Neuronal stem cell (in vitro differentiated cells): ENCODE data around the gene MYADM. TPM values are rescaled to one million over a fixed set of nuclear protein-coding genes. Genes with fewer than 3 reads are reported as not detected.

Experiments
- DNase-seq: peaks from one replicate; pipeline ENCODE4 v3.0.0-alpha.2; 2013; ENCODE audit warnings: low spot score
- H2AFZ ChIP-seq: one replicate; pipeline ENCODE4 v1.6.1; 2013; ENCODE audit warnings: mild to moderate bottlenecking, low read length, inconsistent platforms
- H2AK5ac ChIP-seq: 2 replicates; pipeline ENCODE4 v1.6.1; 2013; ENCODE audit warnings: low read depth, mild to moderate bottlenecking, inconsistent platforms, low read length, moderate library complexity, mixed read lengths
- H2BK120ac ChIP-seq: 2 replicates; pipeline ENCODE4 v1.6.1; 2013; ENCODE audit warnings: low read depth, mild to moderate bottlenecking, inconsistent platforms, low read length, moderate library complexity, mixed read lengths
- H2BK12ac ChIP-seq: one replicate; pipeline ENCODE4 v1.6.1; 2013; ENCODE audit warnings: low read length, inconsistent platforms
- H2BK15ac ChIP-seq: 2 replicates; pipeline ENCODE4 v1.6.1; 2013; ENCODE audit warnings: mild to moderate bottlenecking, low read length, inconsistent platforms, mixed read lengths
- H2BK5ac ChIP-seq: one replicate; pipeline ENCODE4 v1.6.1; 2013; ENCODE audit warnings: inconsistent platforms, mild to moderate bottlenecking, low read length, moderate library complexity
- H3K14ac ChIP-seq: one replicate; pipeline ENCODE4 v1.6.1; 2013; ENCODE audit warnings: low read length, inconsistent platforms
- H3K18ac ChIP-seq: 2 replicates; pipeline ENCODE4 v1.6.1; 2013; ENCODE audit warnings: low read length, inconsistent platforms
- H3K23ac ChIP-seq: 2 replicates; pipeline ENCODE4 v1.6.1; 2013; ENCODE audit warnings: low read depth, mild to moderate bottlenecking, mixed read lengths, low read length, inconsistent platforms; ENCODE audit not compliant: poor library complexity
- H3K27ac ChIP-seq: replicated peaks from 3 replicates; pipeline ENCODE4 v1.5.1; 2013; ENCODE audit warnings: low read length, inconsistent platforms
- H3K27me3 ChIP-seq, 3 experiments: 2 replicates each; pipeline ENCODE4 v1.6.1; 2013; ENCODE audit warnings: low read length in 3 of 3, mild to moderate bottlenecking in 2 of 3, inconsistent platforms in 1 of 3, low read depth in 1 of 3, mixed read lengths in 1 of 3, moderate library complexity in 1 of 3; ENCODE audit not compliant: control insufficient read depth in 3 of 3, insufficient read depth in 3 of 3
- H3K36me3 ChIP-seq, 2 donors: replicated peaks in 1 of 2; 2 replicates each; pipeline ENCODE4 v1.6.1; 2013; ENCODE audit warnings: low read length in 2 of 2; ENCODE audit not compliant: control insufficient read depth in 2 of 2, insufficient read depth in 2 of 2
- H3K4ac ChIP-seq: 2 replicates; pipeline ENCODE4 v1.6.1; 2013; ENCODE audit warnings: inconsistent platforms, mild to moderate bottlenecking, low read length, moderate library complexity
- H3K4me1 ChIP-seq, 2 donors: 1 replicate in 1 of 2; 2 replicates in 1 of 2; pipeline ENCODE4 v1.6.1; 2013; ENCODE audit warnings: low read length in 2 of 2, low read depth in 1 of 2; ENCODE audit not compliant: control insufficient read depth in 2 of 2, insufficient read depth in 1 of 2
- H3K4me2 ChIP-seq: one replicate; pipeline ENCODE4 v1.6.1; 2013; ENCODE audit warnings: mild to moderate bottlenecking, low read length, inconsistent platforms; ENCODE audit not compliant: insufficient read depth, poor library complexity, severe bottlenecking
- H3K4me3 ChIP-seq, 2 donors: 2 replicates each; pipeline ENCODE4 v1.5.1; 2013; ENCODE audit warnings: low read length in 2 of 2, mild to moderate bottlenecking in 2 of 2, inconsistent platforms in 1 of 2, moderate library complexity in 1 of 2
- H3K79me1 ChIP-seq: one replicate; pipeline ENCODE4 v1.6.1; 2013; ENCODE audit warnings: low read depth, mild to moderate bottlenecking, inconsistent platforms, low read length, moderate library complexity
- H3K9ac ChIP-seq: one replicate; pipeline ENCODE4 v1.6.1; 2013; ENCODE audit warnings: mild to moderate bottlenecking, low read depth, low read length, inconsistent platforms; ENCODE audit not compliant: poor library complexity
- H3K9me3 ChIP-seq, 2 donors: replicated peaks in 1 of 2; 2 replicates each; pipeline versions ENCODE3 to v1.6.1; 2013; ENCODE audit warnings: low read length in 2 of 2, mild to moderate bottlenecking in 2 of 2, inconsistent platforms in 1 of 2, low read depth in 1 of 2, mixed read lengths in 1 of 2, moderate library complexity in 1 of 2; ENCODE audit not compliant: control insufficient read depth in 2 of 2, insufficient read depth in 1 of 2
- H4K8ac ChIP-seq: one replicate; pipeline ENCODE4 v1.6.1; 2013; ENCODE audit warnings: low read depth, mild to moderate bottlenecking, inconsistent platforms, low read length, moderate library complexity
- H4K91ac ChIP-seq: one replicate; pipeline ENCODE4 v1.6.1; 2013; ENCODE audit warnings: low read length, low read depth, mild to moderate bottlenecking, inconsistent platforms; ENCODE audit not compliant: poor library complexity
- WGBS, 2 donors: extraction: QIAGEN DNeasy Blood & Tissue Kit; methylation state at CpG; one replicate each; pipeline ENCODE4 v1.1.7; 2013; ENCODE audit warnings: missing lambda C conversion rate in 2 of 2, mixed read lengths in 1 of 2; ENCODE audit not compliant: insufficient read length in 2 of 2, insufficient replicate concordance in 1 of 2; ENCODE audit errors: extremely low coverage in 2 of 2; 5-methylcytosine and 5-hydroxymethylcytosine counted together
- polyA plus RNA-seq, 2 experiments: library from polyadenylated mRNA; stranded (reverse); fragments of 200-250 nt; gene quantifications; one replicate each; pipeline ENCODE4 v1.2.3, GENCODE V29; 2013

The MYADM gene
- 113 TPM for polyA plus RNA-seq (2013, experiment 1 of 2)
- polyA plus RNA-seq (2013, experiment 2 of 2), result 114 TPM

GRCh38 chr19:53867225-53868090 is at the start of gene MYADM:
Gene MYADM, plus strand, starts transcription at chr19:53867883. Its CDS starts 5,647 bp downstream, at chr19:53873530.
- Histone ChIP-seq H4K91ac (peak within 1 kb of the TSS; percentile 38), H2BK5ac (peak within 1 kb of the TSS; percentile 99), H3K27me3 (no peaks in the 10 kb centered on the region), H4K8ac (no peak within 1 kb of the TSS), H3K4me1 (peaks cover 8 to 15% of the 10 kb centered on the region in 2 donors), H3K9me3 (no peaks in the 10 kb centered on the region), H2AK5ac (peak within 1 kb of the TSS; percentile 94), H3K14ac (no peak within 1 kb of the TSS), H2AFZ (peak within 1 kb of the TSS; percentile 97), H3K4me3 (peak within 1 kb of the TSS; percentile 87 to 96), H2BK120ac (peak within 1 kb of the TSS; percentile 65), H2BK15ac (peak within 1 kb of the TSS; percentile 86), H3K36me3 (peaks cover 0 to 19% of the 10 kb centered on the region in 2 donors), H3K18ac (peak within 1 kb of the TSS; percentile 97), H3K4ac (no peak within 1 kb of the TSS), H3K23ac (peak within 1 kb of the TSS; percentile 44), H3K27ac (peak within 1 kb of the TSS; percentile 96), H2BK12ac (no peak within 1 kb of the TSS), H3K4me2 (peak within 1 kb of the TSS; percentile 88), H3K79me1 (peaks cover 2% of the 10 kb centered on the region), H3K9ac (peak within 1 kb of the TSS; percentile 92)
- DNase-seq, result peak; percentile 100
- WGBS, 2 donors, result no CpG with 5 or more reads among the region's 37 CpGs

GRCh38 chr19:53818756-53819155 is 48.9 kb upstream of the MYADM start:
- Histone ChIP-seq H2BK12ac (no peak overlapping the region), H2AFZ (no peak overlapping the region), H2AK5ac (no peak overlapping the region), H3K27me3 (no peaks in the 10 kb centered on the region), H3K9me3 (no peaks in the 10 kb centered on the region), H3K9ac (no peak overlapping the region), H3K79me1 (no peaks in the 10 kb centered on the region), H3K4me3 (no peak overlapping the region), H2BK120ac (no peak overlapping the region), H4K91ac (no peak overlapping the region), H3K27ac (no peak overlapping the region), H3K18ac (no peak overlapping the region), H2BK5ac (no peak overlapping the region), H3K36me3 (no peaks in the 10 kb centered on the region), H4K8ac (no peak overlapping the region), H3K23ac (no peak overlapping the region), H3K14ac (no peak overlapping the region), H2BK15ac (no peak overlapping the region), H3K4me2 (no peak overlapping the region), H3K4ac (no peak overlapping the region), H3K4me1 (no peaks in the 10 kb centered on the region)
- DNase-seq, result no peak
- WGBS, 2 donors, result no CpG with 5 or more reads among the region's 13 CpGs

- H2BK12ac ChIP-seq, result no peak overlapping the region
Observed at GRCh38 chr19:53819861-53820260, 47.8 kb upstream of the MYADM start.

GRCh38 chr19:53823380-53824120 is 44.1 kb upstream of the MYADM start:
- H2AFZ ChIP-seq, result peak overlapping the region; percentile 4
- H3K79me1 ChIP-seq, result no peaks in the 10 kb centered on the region
- no peak for DNase-seq
- H3K4ac ChIP-seq, result no peak overlapping the region
- no peaks in the 10 kb centered on the region for H3K27me3 ChIP-seq
- no peaks in the 10 kb centered on the region for H3K36me3 ChIP-seq
- H2BK12ac ChIP-seq, result peak overlapping the region; percentile 75
- no peak overlapping the region for H4K91ac ChIP-seq
- no peak overlapping the region for H2BK15ac ChIP-seq
- peak overlapping the region; percentile 74 for H2AK5ac ChIP-seq
- no peak overlapping the region for H3K4me3 ChIP-seq
- H2BK5ac ChIP-seq, result no peak overlapping the region
- H3K9me3 ChIP-seq, result no peaks in the 10 kb centered on the region
- H3K4me1 ChIP-seq, result no peaks in the 10 kb centered on the region
- no peak overlapping the region for H2BK120ac ChIP-seq
- no peak overlapping the region for H3K27ac ChIP-seq
- no CpG with 5 or more reads among the region's 12 CpGs for WGBS, 2 donors
- no peak overlapping the region for H3K4me2 ChIP-seq
- no peak overlapping the region for H3K14ac ChIP-seq
- no peak overlapping the region for H3K23ac ChIP-seq
- no peak overlapping the region for H4K8ac ChIP-seq
- peak overlapping the region; percentile 81 for H3K18ac ChIP-seq
- H3K9ac ChIP-seq, result no peak overlapping the region

More at GRCh38 chr19:53819861-53820260, 47.8 kb upstream of the MYADM start:
- no peak overlapping the region for H3K9ac ChIP-seq
- no peaks in the 10 kb centered on the region for H3K36me3 ChIP-seq
- H3K18ac ChIP-seq, result no peak overlapping the region
- no peak overlapping the region for H2AK5ac ChIP-seq
- no peak overlapping the region for H3K4me3 ChIP-seq
- H2BK120ac ChIP-seq, result no peak overlapping the region
- no peak overlapping the region for H3K4ac ChIP-seq
- no peaks in the 10 kb centered on the region for H3K4me1 ChIP-seq
- no peak overlapping the region for H2AFZ ChIP-seq
- no peak overlapping the region for H4K8ac ChIP-seq
- no peak overlapping the region for H3K14ac ChIP-seq
- no peak overlapping the region for H3K4me2 ChIP-seq
- H4K91ac ChIP-seq, result no peak overlapping the region
- no peaks in the 10 kb centered on the region for H3K9me3 ChIP-seq
- H3K23ac ChIP-seq, result no peak overlapping the region
- H3K79me1 ChIP-seq, result no peaks in the 10 kb centered on the region
- H3K27me3 ChIP-seq, result no peaks in the 10 kb centered on the region
- no CpG with 5 or more reads among the region's 5 CpGs for WGBS, 2 donors
- H2BK15ac ChIP-seq, result no peak overlapping the region
- no peak overlapping the region for H3K27ac ChIP-seq
- no peak overlapping the region for H2BK5ac ChIP-seq
- no peak for DNase-seq
